GM19463 (cell line): Measurements from ENCODE around the gene ACTN2.

Source experiments
- ATAC-seq: cut with Tn5 transposase; IDR thresholded peaks from one replicate; pipeline ENCODE4 v1.9.1; 2021; ENCODE audit warnings: mild to moderate bottlenecking, moderate library complexity; ENCODE audit not compliant: unreplicated experiment

Gene ACTN2

DNA sequence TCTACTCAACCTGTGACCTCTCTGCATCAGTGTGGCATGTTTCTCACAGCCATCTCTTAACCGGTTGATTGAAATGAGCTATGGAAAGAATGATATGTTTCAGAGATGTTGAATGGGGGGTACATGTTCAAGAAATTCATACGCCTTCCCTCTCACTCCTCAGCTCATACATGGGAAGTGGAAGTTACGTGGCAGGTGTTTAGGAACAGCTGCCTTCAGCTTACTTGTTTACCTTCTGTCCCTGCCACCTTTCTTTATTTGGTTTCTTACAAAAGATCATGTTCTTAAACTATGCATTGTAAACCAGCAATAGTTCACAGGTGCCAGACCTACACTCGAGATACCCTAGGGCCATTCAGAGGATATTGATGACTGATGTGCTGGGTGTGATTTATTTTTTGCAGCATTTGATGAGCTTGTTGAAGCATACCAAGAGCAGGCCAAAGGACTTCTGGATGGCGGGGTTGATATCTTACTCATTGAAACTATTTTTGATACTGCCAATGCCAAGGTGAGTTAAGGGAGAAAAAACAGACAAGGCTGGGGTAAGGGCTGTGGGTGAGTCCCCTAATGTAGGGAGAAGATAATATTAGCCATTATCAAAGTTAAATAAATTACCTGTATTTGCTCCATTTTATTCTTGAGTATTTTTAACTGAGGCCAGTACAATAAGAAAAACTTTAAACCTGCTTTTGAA lies 126.2 kb downstream of the ACTN2 start:
- ATAC-seq, result no peak
